A549 (cell line): Measurements from ENCODE around the gene TMEM80. TPM values are rescaled to one million over a fixed set of nuclear protein-coding genes. Genes with fewer than 3 reads are reported as not detected.

Source experiments
- ATAC-seq, 2 experiments: fragments of 200-7000 bp in 1 of 2; fragments of >200 bp in 1 of 2; cut with Nextera tagmentation in 1 of 2; cut with Tn5 transposase in 1 of 2; 3 replicates each; pipeline versions ENCODE4 v1.8.0 to v1.9.1; 2018 to 2020; ENCODE audit warnings: mild to moderate bottlenecking in 1 of 2, moderate library complexity in 1 of 2
- CTCF ChIA-PET: fragments of 300-600 bp; sonication (Branson Sonifier 250); formaldehyde crosslinking; extraction: SDS; loops from one replicate; lab custom pipeline; 2021; ENCODE audit warnings: antibody characterized with exemption, inconsistent platforms; lab: Yijun Ruan, JAX
- POLR2A ChIA-PET: fragments of 350-600 bp; formaldehyde crosslinking; extraction: SDS; loops from one replicate; lab custom pipeline; 2021; ENCODE audit warnings: antibody characterized with exemption, inconsistent platforms; lab: Yijun Ruan, JAX
- DNase-seq, 2 experiments: peaks; one replicate each; pipeline versions ENCODE4 v3.0.0 to v3.0.0-alpha.2; 2011 to 2016; ENCODE audit warnings: low read depth in 1 of 2, low spot score in 1 of 2
- FAIRE-seq: peaks from 2 replicates; lab custom pipeline; 2011; peaks lifted over from hg19 to GRCh38; lab: Jason Lieb, UNC
- H3K27ac ChIP-seq, 2 experiments: fragments of >200 bp; sonication (Bioruptor Twin); formaldehyde crosslinking; 3 replicates each; pipeline ENCODE4 v1.5.1; 2016 to 2017
- H3K4me1 ChIP-seq: fragments of >200 bp; sonication (Bioruptor Twin); formaldehyde crosslinking; 3 replicates; pipeline ENCODE4 v1.6.1; 2016
- H3K4me2 ChIP-seq: fragments of >200 bp; sonication (Bioruptor Twin); formaldehyde crosslinking; 3 replicates; pipeline ENCODE4 v1.6.1; 2016
- H3K4me3 ChIP-seq: fragments of >200 bp; sonication (Bioruptor Twin); formaldehyde crosslinking; 3 replicates; pipeline ENCODE4 v1.5.1; 2016
- H3K9me3 ChIP-seq: fragments of >200 bp; sonication (Bioruptor Twin); formaldehyde crosslinking; 3 replicates; pipeline ENCODE4 v1.6.1; 2016
- CBX8 ChIP-seq: fragments of 200-600 bp; sonication (generic); IDR thresholded peaks from 2 replicates; pipeline ENCODE4 v1.6.1; 2016
- CEBPB ChIP-seq, 2 experiments: fragments of >200 bp in 1 of 2; sonication (Bioruptor Twin) in 1 of 2; formaldehyde crosslinking in 1 of 2; IDR thresholded peaks; 2 replicates each; pipeline ENCODE4 v1.6.1; 2012 to 2016
- ESRRA ChIP-seq: fragments of 150-350 bp; IDR thresholded peaks from 2 replicates; pipeline ENCODE4 v1.6.1; 2014; ENCODE audit warnings: mild to moderate bottlenecking, low read length, borderline replicate concordance
- FOSB ChIP-seq: fragments of 250-450 bp; sonication (Bioruptor Pico); IDR thresholded peaks from 2 replicates; pipeline ENCODE4 v1.5.0; 2020; ENCODE audit warnings: mild to moderate bottlenecking, moderate library complexity
- JUN ChIP-seq, 2 experiments: fragments of >200 bp; sonication (Bioruptor Twin); formaldehyde crosslinking; IDR thresholded peaks; 2 replicates in 1 of 2; 3 replicates in 1 of 2; pipeline ENCODE4 v1.6.1; 2016 to 2017
- JUNB ChIP-seq: fragments of >200 bp; sonication (Bioruptor Twin); formaldehyde crosslinking; IDR thresholded peaks from 2 replicates; pipeline ENCODE4 v1.6.1; 2016
- KDM1A ChIP-seq: fragments of 200-600 bp; sonication (generic); IDR thresholded peaks from 2 replicates; pipeline ENCODE4 v1.6.1; 2016; ENCODE audit warnings: low read depth, mild to moderate bottlenecking
- NPAS2 ChIP-seq: fragments of 250-450 bp; sonication (Bioruptor Pico); IDR thresholded peaks from 2 replicates; pipeline ENCODE4 v1.8.0; 2022; ENCODE audit warnings: mild to moderate bottlenecking, moderate library complexity, borderline replicate concordance
- NR3C1 ChIP-seq: fragments of >200 bp; sonication (Bioruptor Twin); formaldehyde crosslinking; IDR thresholded peaks from 3 replicates; pipeline ENCODE4 v1.6.1; 2017
- POLR2AphosphoS2 ChIP-seq: conservative IDR thresholded peaks from 2 replicates; pipeline ENCODE4 v1.6.1; 2012; ENCODE audit warnings: low read length, improper control_type of control experiment, inconsistent platforms
- RFX5 ChIP-seq: fragments of 450-650 bp; IDR thresholded peaks from 2 replicates; pipeline ENCODE4 v1.7.1; 2014; ENCODE audit warnings: antibody characterized with exemption, mild to moderate bottlenecking, moderate library complexity
- TP53 ChIP-seq: fragments of 250-450 bp; sonication (Bioruptor Pico); IDR thresholded peaks from 2 replicates; pipeline ENCODE4 v1.5.0; 2021; ENCODE audit warnings: mild to moderate bottlenecking, moderate library complexity
- ZC3H11A ChIP-seq: fragments of 450-650 bp; IDR thresholded peaks from 2 replicates; pipeline ENCODE4 v1.6.1; 2014; ENCODE audit warnings: antibody characterized with exemption, mild to moderate bottlenecking
- ZFP36 ChIP-seq: fragments of 450-650 bp; IDR thresholded peaks from 2 replicates; pipeline ENCODE4 v1.6.1; 2014; ENCODE audit warnings: borderline replicate concordance; ENCODE audit not compliant: partially characterized antibody
- WGBS: methylation state at CpG from one replicate; pipeline ENCODE4 v1.1.6; 2017; ENCODE audit errors: missing lambda C conversion rate; 5-methylcytosine and 5-hydroxymethylcytosine counted together
- polyA plus RNA-seq, 4 experiments: library from polyadenylated mRNA; depleted of rRNA in 3 of 4; stranded (reverse); fragments of >200 nt; fragmentation: RNase III in 1 of 4; extraction: RNeasy Plus Mini Kit Qiagen cat#74134 plus additional on column Dnase treatment in 1 of 4; gene quantifications; 2 replicates in 3 of 4; 3 replicates in 1 of 4; pipeline ENCODE4 v1.2.3, GENCODE V29; 2011 to 2017
- TF ChIP-seq, protein P1 (sequence below): fragments of 200-600 bp; sonication (generic); IDR thresholded peaks from 2 replicates; pipeline ENCODE4 v1.6.1; 2016; ENCODE audit warnings: antibody characterized with exemption, mild to moderate bottlenecking, moderate library complexity
- TF ChIP-seq, protein P2 (sequence below): fragments of 450-650 bp; IDR thresholded peaks from 2 replicates; pipeline ENCODE4 v1.6.1; 2014; ENCODE audit warnings: antibody characterized with exemption
- TF ChIP-seq, protein P3 (sequence below): fragments of 250-450 bp; sonication (Bioruptor Pico); IDR thresholded peaks from 2 replicates; pipeline ENCODE4 v1.5.0; 2020; ENCODE audit warnings: low read depth, mild to moderate bottlenecking, moderate library complexity

Gene TMEM80
- polyA plus RNA-seq, 2 of the 4 experiments (the other 2 are of a cell fraction): 10.8 to 15.2 TPM

DNA sequence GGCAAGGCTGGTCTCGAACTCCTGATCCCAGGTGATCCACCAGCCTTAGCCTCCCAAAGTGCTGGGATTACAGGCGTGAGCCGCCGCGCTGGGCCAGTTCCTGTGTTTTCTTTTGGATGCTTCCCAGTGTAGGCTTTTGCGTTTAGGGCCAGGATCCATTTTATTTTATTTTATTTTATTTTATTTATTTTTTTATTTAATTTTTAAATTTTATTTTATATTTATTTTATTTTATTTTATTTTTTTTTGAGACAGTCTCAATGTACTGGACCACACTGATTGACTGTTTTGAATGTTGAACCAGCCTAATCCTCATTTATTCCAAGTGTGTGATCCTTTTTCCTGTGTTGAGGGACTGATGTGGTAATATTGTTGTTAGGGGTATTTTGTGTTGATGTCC is 18.8 kb downstream of the TMEM80 start:
- ChIA-PET POLR2A (interaction anchor here (0.6 kb wide), 1 partner anchor 82 kb away, joined by 3 read pairs; no protein-coding TSS in a partner anchor), CTCF (interaction anchor here (2.2 to 26.0 kb wide), 3 partner anchors 10 to 14 kb away, joined by 7 to 599 read pairs (median 599); partner anchors contain the start of genes DEAF1, EPS8L2 and TMEM80)
- 94% methylated on average over 6 of the region's 6 CpGs for WGBS
- Histone ChIP-seq H3K9me3 (no peaks in the 10 kb centered on the region), H3K27ac (peak overlapping the region in 1 of 2 experiments; percentile 86; a peak in 3 of 6 replicates), H3K4me2 (no peak overlapping the region), H3K4me3 (no peak overlapping the region), H3K4me1 (peaks cover 45% of the 10 kb centered on the region)
- TF ChIP-seq NPAS2 (CRISPR knock-in tag) (no peak), ESRRA (no peak), ZC3H11A (no peak)
- FAIRE-seq: no peak
- no peak for DNase-seq
- no peak for ATAC-seq

DNA sequence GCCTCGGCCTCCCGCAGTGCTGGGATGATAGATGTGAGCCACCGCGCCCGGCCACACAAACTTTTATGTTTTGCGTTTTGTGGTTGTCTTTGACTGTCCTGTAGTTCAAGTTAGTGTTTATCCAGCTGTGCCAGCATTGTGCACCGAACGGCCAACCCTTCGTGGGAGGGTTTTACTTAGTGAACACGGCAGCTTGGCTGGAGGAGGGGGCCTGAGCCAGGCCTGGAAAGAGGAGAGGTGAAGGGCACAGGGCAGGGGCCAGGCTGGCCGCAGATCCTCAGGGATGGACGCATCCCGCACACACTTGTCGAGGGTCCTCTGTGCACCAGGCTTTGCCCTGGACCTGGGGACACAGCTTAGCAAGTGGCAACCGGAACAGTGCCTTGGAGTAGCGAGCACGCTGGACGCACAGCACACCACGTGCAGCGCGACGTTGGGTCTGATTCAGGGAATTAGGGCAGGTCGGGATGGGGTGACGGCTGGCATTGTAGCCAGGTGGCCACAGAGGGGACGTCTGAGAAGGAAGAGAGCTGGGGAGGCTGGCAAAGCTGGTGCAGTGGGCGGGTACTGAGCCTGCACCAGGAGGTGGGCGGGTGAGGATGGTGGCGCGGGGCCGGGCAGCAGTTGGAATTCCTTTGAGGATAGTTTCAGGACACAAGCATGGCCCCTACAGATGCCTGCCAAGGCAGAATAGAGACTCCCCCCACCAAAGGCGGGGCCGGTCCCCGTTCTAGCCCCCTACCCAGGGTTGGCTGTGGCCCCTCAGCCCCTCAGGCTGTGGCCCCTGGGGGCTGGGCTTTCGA is 23.8 kb downstream of the TMEM80 start:
- no peak for ATAC-seq
- Histone ChIP-seq H3K27ac (no peak overlapping the region), H3K4me3 (no peak overlapping the region), H3K4me1 (peaks cover 17% of the 10 kb centered on the region; the same call in 1 of the 3 replicates), H3K9me3 (no peaks in the 10 kb centered on the region), H3K4me2 (no peak overlapping the region)
- CTCF ChIA-PET: interaction anchor here (1.1 to 20.1 kb wide), 3 partner anchors 9 to 38 kb away, joined by 3 to 599 read pairs (median 11); partner anchors contain the start of genes DEAF1, EPS8L2 and TMEM80
- 91% methylated on average over 32 of the region's 34 CpGs for WGBS
- POLR2A ChIA-PET: interaction anchor here (0.9 kb wide), 1 partner anchor 14 kb away, joined by 3 read pairs; no protein-coding TSS in a partner anchor
- FAIRE-seq: no peak
- TF ChIP-seq CEBPB (IDR thresholded peaks at IDR 0.05) (no peak), NR3C1 (no peak), ZFP36 (no peak), RFX5 (no peak), JUNB (no peak), CBX8 (no peak), POLR2AphosphoS2 (no peak), JUN (IDR thresholded peaks at IDR 0.05) (no peak), KDM1A (no peak), FOSB (CRISPR knock-in tag) (no peak), TP53 (CRISPR knock-in tag) (no peak)
- TF ChIP-seq, protein P1, sequence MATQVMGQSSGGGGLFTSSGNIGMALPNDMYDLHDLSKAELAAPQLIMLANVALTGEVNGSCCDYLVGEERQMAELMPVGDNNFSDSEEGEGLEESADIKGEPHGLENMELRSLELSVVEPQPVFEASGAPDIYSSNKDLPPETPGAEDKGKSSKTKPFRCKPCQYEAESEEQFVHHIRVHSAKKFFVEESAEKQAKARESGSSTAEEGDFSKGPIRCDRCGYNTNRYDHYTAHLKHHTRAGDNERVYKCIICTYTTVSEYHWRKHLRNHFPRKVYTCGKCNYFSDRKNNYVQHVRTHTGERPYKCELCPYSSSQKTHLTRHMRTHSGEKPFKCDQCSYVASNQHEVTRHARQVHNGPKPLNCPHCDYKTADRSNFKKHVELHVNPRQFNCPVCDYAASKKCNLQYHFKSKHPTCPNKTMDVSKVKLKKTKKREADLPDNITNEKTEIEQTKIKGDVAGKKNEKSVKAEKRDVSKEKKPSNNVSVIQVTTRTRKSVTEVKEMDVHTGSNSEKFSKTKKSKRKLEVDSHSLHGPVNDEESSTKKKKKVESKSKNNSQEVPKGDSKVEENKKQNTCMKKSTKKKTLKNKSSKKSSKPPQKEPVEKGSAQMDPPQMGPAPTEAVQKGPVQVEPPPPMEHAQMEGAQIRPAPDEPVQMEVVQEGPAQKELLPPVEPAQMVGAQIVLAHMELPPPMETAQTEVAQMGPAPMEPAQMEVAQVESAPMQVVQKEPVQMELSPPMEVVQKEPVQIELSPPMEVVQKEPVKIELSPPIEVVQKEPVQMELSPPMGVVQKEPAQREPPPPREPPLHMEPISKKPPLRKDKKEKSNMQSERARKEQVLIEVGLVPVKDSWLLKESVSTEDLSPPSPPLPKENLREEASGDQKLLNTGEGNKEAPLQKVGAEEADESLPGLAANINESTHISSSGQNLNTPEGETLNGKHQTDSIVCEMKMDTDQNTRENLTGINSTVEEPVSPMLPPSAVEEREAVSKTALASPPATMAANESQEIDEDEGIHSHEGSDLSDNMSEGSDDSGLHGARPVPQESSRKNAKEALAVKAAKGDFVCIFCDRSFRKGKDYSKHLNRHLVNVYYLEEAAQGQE: no peak
- TF ChIP-seq, protein P2, sequence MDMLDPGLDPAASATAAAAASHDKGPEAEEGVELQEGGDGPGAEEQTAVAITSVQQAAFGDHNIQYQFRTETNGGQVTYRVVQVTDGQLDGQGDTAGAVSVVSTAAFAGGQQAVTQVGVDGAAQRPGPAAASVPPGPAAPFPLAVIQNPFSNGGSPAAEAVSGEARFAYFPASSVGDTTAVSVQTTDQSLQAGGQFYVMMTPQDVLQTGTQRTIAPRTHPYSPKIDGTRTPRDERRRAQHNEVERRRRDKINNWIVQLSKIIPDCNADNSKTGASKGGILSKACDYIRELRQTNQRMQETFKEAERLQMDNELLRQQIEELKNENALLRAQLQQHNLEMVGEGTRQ: no peak
- TF ChIP-seq, protein P3, sequence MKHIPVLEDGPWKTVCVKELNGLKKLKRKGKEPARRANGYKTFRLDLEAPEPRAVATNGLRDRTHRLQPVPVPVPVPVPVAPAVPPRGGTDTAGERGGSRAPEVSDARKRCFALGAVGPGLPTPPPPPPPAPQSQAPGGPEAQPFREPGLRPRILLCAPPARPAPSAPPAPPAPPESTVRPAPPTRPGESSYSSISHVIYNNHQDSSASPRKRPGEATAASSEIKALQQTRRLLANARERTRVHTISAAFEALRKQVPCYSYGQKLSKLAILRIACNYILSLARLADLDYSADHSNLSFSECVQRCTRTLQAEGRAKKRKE (CRISPR knock-in tag): no peak
- no peak for DNase-seq
